ENCODE data around the gene PIGU. TPM values are rescaled to one million over a fixed set of nuclear protein-coding genes. Genes with fewer than 3 reads are reported as not detected.

PIGU gene
- total and polyA plus RNA-seq, 2 of the 13 experiments (the other 11 are each of a cell fraction or from before 2014, with no cell fraction given), result 45.5 to 231 TPM

- peak; percentile 70; the same call in 1 of the 2 replicates for TF ChIP-seq CHCHD3 (CRISPR knock-in tag; IDR thresholded peaks at IDR 0.05)
- TF ChIP-seq KIAA2018 (CRISPR knock-in tag; IDR thresholded peaks at IDR 0.05; ENCODE audit: borderline replicate concordance), result no peak
- no peak; the same call in 1 of the 2 replicates for TF ChIP-seq PATZ1 (CRISPR knock-in tag; IDR thresholded peaks at IDR 0.05)
- TF ChIP-seq ZNF33A (CRISPR knock-in tag; IDR thresholded peaks at IDR 0.05; ENCODE audit: borderline replicate concordance), result no peak
- 0 out of 2 replicates have a peak, but pooled peaks have one; percentile 17 for TF ChIP-seq TP53 (CRISPR knock-in tag; conservative IDR thresholded peaks at IDR 0.05)
- no peak; the same call in 1 of the 2 replicates for TF ChIP-seq ZNF318 (CRISPR knock-in tag; IDR thresholded peaks at IDR 0.05)
- TF ChIP-seq THYN1 (CRISPR knock-in tag; IDR thresholded peaks at IDR 0.05; ENCODE audit: borderline replicate concordance, low read depth), result no peak
- 0 out of 2 replicates have a peak, but pooled peaks have one; percentile 35 for TF ChIP-seq ZNF556 (CRISPR knock-in tag; IDR thresholded peaks at IDR 0.05; ENCODE audit: borderline replicate concordance)
Measured at GRCh38 chr20:34515484-34516246, 161.2 kb downstream of the PIGU start (continued).
